Brain microvascular endothelial cell (primary cell): Measurements from ENCODE around the gene TWF2.
A peak's percentile ranks its signal among the peaks of the same experiment; 100 is the strongest.

Experiments used
- DNase-seq: peaks from one replicate; pipeline ENCODE4 v3.0.0-alpha.2; 2020
- H3K27ac ChIP-seq: fragments of 250-450 bp; sonication (Bioruptor Pico); 2 replicates; pipeline ENCODE4 v1.5.1; 2020; ENCODE audit warnings: mild to moderate bottlenecking, moderate library complexity
- H3K27me3 ChIP-seq: fragments of 250-450 bp; sonication (Bioruptor Pico); replicated peaks from 2 replicates; pipeline ENCODE4 v1.5.1; 2020; ENCODE audit warnings: mild to moderate bottlenecking
- H3K36me3 ChIP-seq: fragments of 250-450 bp; sonication (Bioruptor Pico); replicated peaks from 2 replicates; pipeline ENCODE4 v1.5.1; 2020; ENCODE audit warnings: mild to moderate bottlenecking
- H3K4me3 ChIP-seq: 2 replicates; pipeline ENCODE4 v1.5.1; 2011; ENCODE audit warnings: low read depth, mild to moderate bottlenecking, control low read depth, low read length, moderate library complexity
- in situ Hi-C: cut with HindIII; loops from 2 replicates; pipeline ENCODE4 v1.10.0; 2017; ENCODE audit warnings: low sequenced_read_pairs, low pct_ligation_motif_present
- TF ChIP-seq, protein P1 (sequence below): IDR thresholded peaks from 2 replicates; pipeline ENCODE4 v1.5.1; 2011; ENCODE audit warnings: low read depth, mild to moderate bottlenecking, moderate library complexity, low read length, control low read depth, inconsistent platforms; ENCODE audit errors: missing control alignments

TWF2 gene

DNA sequence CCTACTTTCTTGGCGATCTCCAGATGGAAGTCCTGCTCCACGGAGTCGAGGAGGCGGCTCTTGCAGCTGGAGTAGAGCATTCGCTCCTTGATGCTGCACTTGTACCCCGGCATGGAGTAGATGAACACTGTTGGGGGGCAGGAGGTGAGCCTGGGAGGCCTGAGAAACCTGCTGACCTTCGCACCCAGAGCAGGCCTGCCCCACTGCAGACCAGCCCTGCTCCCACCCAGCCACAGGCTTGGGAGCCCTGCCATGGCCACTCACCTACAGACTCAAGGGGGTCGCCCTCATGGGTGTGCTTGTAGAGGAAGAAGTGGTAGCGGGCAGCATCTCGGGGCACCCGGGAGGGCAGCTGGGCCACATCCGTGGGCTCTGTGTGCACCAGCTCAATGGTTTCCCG lies 9.3 kb downstream of the TWF2 start:
- Histone ChIP-seq H3K4me3 (no peak overlapping the region), H3K36me3 (peaks cover 59% of the 10 kb centered on the region), H3K27ac (no peak overlapping the region), H3K27me3 (no peaks in the 10 kb centered on the region)
- TF ChIP-seq, protein P1, sequence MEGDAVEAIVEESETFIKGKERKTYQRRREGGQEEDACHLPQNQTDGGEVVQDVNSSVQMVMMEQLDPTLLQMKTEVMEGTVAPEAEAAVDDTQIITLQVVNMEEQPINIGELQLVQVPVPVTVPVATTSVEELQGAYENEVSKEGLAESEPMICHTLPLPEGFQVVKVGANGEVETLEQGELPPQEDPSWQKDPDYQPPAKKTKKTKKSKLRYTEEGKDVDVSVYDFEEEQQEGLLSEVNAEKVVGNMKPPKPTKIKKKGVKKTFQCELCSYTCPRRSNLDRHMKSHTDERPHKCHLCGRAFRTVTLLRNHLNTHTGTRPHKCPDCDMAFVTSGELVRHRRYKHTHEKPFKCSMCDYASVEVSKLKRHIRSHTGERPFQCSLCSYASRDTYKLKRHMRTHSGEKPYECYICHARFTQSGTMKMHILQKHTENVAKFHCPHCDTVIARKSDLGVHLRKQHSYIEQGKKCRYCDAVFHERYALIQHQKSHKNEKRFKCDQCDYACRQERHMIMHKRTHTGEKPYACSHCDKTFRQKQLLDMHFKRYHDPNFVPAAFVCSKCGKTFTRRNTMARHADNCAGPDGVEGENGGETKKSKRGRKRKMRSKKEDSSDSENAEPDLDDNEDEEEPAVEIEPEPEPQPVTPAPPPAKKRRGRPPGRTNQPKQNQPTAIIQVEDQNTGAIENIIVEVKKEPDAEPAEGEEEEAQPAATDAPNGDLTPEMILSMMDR = no peak
- in situ Hi-C loops = no loop called here
- DNase-seq = no peak

DNA sequence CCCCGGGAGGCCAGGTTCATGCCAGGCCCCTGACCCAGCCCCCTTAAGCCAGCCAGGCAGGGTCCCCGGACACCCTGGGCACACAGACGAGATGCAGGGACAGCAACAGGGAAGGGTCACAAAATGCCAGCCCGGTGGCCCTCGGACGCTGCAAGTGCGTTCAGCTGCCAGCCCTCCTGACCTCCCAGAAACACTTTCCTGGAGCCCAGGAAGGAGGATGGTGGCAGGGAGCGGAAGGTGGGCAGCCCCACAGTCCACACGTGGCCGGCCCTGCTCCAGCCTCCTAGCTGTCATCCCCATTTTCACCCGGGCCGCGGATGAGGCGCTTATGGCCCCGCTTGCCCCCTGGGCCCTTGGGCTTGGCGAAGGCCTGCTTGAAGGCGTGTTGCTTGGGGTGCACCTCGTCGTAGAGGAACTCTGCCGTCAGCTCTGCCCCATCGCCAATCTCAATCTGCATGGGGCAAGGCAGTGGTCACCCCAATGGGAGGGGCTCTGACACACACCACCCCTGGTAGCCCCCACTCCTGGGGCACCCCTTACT lies 10.1 kb downstream of the TWF2 start:
- Histone ChIP-seq H3K27ac (no peak overlapping the region), H3K36me3 (peaks cover 51% of the 10 kb centered on the region), H3K4me3 (no peak overlapping the region), H3K27me3 (no peaks in the 10 kb centered on the region)
- in situ Hi-C loops = no loop called here
- DNase-seq = no peak
- TF ChIP-seq, protein P1 = no peak

DNA sequence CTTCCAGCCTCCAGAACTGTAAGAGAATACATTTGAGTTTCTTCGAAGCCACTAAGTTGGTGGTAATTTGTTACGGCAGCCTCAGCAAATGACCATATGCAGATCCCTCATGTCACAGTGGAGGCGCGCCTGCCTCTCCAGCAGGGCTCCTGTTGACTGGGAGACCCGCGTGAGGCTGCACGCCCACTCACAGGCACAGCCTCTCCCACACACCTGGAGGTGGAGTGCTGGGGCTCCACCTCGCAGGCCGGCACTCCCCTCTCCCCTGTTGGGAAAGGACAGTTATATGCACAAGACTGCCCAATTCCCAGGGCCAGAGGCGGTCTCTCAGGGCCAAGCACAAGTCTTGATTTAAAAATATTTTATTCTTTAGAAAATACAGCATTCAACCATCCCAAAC lies 10.7 kb downstream of the TWF2 start:
- peaks cover 48% of the 10 kb centered on the region for H3K36me3 ChIP-seq
- H3K27ac ChIP-seq = no peak overlapping the region
- H3K4me3 ChIP-seq = no peak overlapping the region
- no peak for DNase-seq
- in situ Hi-C loops = no loop called here
- TF ChIP-seq, protein P1 = no peak
- H3K27me3 ChIP-seq = no peaks in the 10 kb centered on the region

DNA sequence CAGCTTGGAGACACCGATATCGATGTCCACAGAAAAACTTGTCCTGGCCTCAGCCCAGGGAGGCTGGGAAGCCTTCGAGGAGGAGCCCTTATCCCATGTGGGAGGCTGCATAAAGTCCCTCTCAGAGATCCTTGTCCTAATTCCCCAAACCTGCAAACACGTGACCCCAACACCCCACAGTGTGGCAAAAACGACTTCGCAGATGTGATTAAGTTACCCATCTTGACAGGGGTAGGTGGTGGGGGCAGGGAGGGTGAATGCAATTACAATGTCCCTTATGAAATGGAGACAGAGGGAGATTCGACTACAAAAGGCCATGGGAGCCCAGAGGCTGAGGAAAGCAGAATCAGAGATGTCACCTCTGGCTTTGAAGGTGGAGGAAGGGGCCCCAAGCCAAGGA lies 11.2 kb downstream of the TWF2 start:
- TF ChIP-seq, protein P1 = no peak
- in situ Hi-C loops = no loop called here
- no peaks in the 10 kb centered on the region for H3K27me3 ChIP-seq
- DNase-seq = no peak
- peaks cover 43% of the 10 kb centered on the region for H3K36me3 ChIP-seq
- no peak overlapping the region for H3K27ac ChIP-seq
- H3K4me3 ChIP-seq = no peak overlapping the region

DNA sequence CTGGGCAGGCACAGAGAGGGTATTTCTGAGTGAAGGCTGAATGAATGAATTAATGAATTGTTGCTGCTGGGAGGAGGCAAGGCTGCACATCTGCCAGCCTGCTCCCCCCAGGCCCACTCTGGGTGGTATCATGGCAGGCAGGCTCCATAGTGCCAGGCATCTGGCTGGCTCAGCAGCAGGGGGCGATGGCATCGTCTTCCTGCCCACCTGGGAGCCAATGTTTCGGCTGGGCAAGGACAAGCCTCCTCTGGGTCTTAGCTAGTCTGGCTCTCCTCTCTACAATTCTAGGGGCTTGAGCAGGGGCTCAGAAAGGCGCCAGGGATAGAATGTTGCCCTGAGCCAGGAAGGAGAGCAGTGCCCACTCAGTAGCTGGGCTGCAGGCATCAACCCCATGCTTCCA lies 11.8 kb downstream of the TWF2 start:
- no peak for DNase-seq
- TF ChIP-seq, protein P1 = peak; percentile 16
- in situ Hi-C loops = no loop called here
- peaks cover 36% of the 10 kb centered on the region for H3K36me3 ChIP-seq
- H3K27ac ChIP-seq = no peak overlapping the region
- H3K27me3 ChIP-seq = no peaks in the 10 kb centered on the region
- no peak overlapping the region for H3K4me3 ChIP-seq

DNA sequence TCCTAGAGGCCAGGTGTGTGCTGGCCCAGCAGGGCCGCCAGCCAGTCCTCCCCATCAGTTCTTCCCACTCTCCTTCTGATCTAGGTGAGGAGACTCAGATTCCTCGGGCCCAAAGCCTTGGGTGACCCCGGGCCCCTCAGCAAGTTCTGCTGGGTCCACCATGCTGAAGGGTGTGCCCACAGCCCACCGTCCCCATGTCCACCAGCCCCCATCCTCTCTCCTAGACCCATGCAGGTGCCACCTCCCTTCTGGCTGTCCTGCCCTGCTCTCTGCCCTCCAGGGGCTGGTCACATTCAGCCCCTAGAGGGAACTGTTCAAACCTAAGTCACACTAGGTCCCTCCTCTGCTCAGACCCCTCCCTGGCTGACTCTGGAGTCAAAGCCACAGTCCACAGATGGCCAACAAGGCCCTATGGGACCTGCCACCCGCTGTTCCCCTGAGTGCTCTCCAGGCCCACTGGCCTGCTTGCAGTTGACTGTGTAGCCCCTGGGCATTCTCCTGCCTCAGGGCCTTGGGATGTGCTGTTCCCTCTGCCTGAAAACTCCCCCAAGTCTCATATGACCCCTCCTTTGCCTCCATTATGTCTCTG lies 12.6 kb downstream of the TWF2 start:
- Histone ChIP-seq H3K36me3 (peaks cover 28% of the 10 kb centered on the region), H3K27ac (no peak overlapping the region), H3K27me3 (no peaks in the 10 kb centered on the region), H3K4me3 (no peak overlapping the region)
- TF ChIP-seq, protein P1 = no peak
- in situ Hi-C loops = no loop called here
- no peak for DNase-seq
